ENCODE data around the gene RIMS3.

The RIMS3 gene

GRCh38 chr1:40659649-40659947, 5.9 kb downstream of the RIMS3 start:
- intact Hi-C loops (cut with DNase I; ENCODE audit: low total_unique reads) = no loop called here
- H3K27ac ChIP-seq = no peak overlapping the region
- H3K4me1 ChIP-seq = peaks cover 0 to 35% (median 30%) of the 10 kb centered on the region in 4 donors
- TF ChIP-seq, protein P1, sequence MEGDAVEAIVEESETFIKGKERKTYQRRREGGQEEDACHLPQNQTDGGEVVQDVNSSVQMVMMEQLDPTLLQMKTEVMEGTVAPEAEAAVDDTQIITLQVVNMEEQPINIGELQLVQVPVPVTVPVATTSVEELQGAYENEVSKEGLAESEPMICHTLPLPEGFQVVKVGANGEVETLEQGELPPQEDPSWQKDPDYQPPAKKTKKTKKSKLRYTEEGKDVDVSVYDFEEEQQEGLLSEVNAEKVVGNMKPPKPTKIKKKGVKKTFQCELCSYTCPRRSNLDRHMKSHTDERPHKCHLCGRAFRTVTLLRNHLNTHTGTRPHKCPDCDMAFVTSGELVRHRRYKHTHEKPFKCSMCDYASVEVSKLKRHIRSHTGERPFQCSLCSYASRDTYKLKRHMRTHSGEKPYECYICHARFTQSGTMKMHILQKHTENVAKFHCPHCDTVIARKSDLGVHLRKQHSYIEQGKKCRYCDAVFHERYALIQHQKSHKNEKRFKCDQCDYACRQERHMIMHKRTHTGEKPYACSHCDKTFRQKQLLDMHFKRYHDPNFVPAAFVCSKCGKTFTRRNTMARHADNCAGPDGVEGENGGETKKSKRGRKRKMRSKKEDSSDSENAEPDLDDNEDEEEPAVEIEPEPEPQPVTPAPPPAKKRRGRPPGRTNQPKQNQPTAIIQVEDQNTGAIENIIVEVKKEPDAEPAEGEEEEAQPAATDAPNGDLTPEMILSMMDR (IDR thresholded peaks at IDR 0.05) = no peak
- no peak overlapping the region for H3K4me3 ChIP-seq
- H3K9me3 ChIP-seq = no peaks in the 10 kb centered on the region
- H3K36me3 ChIP-seq = peaks cover 0 to 14% (median 4%) of the 10 kb centered on the region in 3 donors
- H3K27me3 ChIP-seq = peaks cover 0 to 5% of the 10 kb centered on the region in 2 donors
- DNase-seq = no peak

DNA sequence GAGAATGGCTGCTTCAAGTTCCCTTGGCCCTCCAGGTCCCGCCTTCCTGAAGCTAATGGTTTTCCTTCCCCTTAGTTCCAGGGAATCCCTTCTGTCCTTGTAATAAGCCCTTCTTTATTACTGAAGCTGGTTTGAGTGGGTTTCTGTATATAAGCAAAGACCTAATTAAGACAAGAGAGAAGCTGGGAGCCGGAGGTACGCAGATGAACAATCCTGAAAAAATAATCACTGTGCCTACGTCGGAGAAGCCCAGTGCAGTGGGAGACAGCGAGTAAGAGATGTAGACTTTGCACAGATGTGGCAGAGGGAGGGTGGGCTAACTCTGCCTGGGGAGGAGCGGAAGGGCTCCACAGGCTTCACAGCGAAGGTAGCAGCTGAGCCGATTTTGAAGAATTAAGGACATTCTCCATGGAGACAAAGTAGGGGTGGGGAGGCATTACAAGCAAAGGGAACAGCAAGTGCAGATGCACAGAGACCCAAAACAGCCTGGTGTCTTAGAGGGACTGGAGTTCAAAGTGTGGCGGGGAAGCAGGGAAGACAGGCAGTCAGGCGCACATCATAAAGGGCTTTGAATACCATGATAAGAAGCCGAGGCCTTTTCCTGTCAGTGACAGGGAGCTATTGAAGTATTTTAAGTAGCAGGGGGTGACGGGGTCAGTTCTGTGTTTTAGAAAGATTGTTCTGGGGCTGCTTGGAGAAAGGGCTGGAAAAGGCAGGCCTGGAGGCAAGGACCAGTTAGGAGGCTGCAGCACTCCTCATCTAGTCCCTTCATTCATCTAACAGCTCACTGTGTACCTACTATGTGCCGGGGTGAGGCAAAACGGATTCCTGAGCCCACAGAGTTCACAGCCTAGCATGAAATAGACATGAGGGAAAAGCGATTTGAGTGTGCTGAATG, 6.5 kb downstream of the RIMS3 start:
- H3K9me3 ChIP-seq = no peaks in the 10 kb centered on the region
- H3K27ac ChIP-seq = no peak overlapping the region
- TF ChIP-seq, protein P1 (IDR thresholded peaks at IDR 0.05) = no peak
- peaks cover 0 to 33% (median 26%) of the 10 kb centered on the region in 4 donors for H3K4me1 ChIP-seq
- intact Hi-C loops (cut with DNase I; ENCODE audit: low total_unique reads) = no loop called here
- H3K4me3 ChIP-seq = no peak overlapping the region
- DNase-seq = no peak
- H3K36me3 ChIP-seq = peaks cover 0 to 14% (median 4%) of the 10 kb centered on the region in 3 donors
- H3K27me3 ChIP-seq = peaks cover 0 to 11% of the 10 kb centered on the region in 2 donors

DNA sequence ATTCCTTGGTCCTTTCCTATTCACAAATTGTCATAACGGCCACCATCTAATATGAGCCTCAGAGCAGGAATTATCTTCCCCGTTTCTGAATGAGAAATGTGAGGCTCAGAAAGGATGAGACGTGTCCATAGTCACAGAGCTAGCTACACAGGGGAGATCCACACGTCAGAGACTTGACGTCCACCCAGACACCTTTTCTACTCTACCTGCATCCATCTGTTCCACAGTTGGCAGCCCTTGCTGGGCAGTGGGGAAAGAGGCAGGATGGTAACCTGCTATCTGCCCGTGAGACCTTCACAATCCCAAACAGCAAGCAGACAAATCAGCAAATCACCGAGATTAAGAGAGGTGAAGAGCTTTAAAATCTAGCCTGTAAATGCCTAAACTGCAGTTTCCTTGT, 8.4 kb downstream of the RIMS3 start:
- Histone ChIP-seq H3K4me3 (no peak overlapping the region), H3K27me3 (peaks cover 0 to 11% of the 10 kb centered on the region in 2 donors), H3K36me3 (peaks cover 0 to 14% (median 4%) of the 10 kb centered on the region in 3 donors), H3K4me1 (peaks cover 0 to 16% (median 10%) of the 10 kb centered on the region in 4 donors), H3K27ac (no peak overlapping the region), H3K9me3 (no peaks in the 10 kb centered on the region)
- TF ChIP-seq, protein P1 (IDR thresholded peaks at IDR 0.05) = no peak
- intact Hi-C loops (cut with DNase I; ENCODE audit: low total_unique reads) = no loop called here
- DNase-seq = no peak

- Histone ChIP-seq H3K36me3 (peaks cover 0 to 8% (median 1%) of the 10 kb centered on the region in 3 donors), H3K9me3 (no peaks in the 10 kb centered on the region), H3K4me3 (no peak overlapping the region), H3K27me3 (peaks cover 0 to 11% of the 10 kb centered on the region in 2 donors), H3K27ac (no peak overlapping the region), H3K4me1 (peaks cover 0 to 13% (median 3%) of the 10 kb centered on the region in 4 donors)
- TF ChIP-seq, protein P1 (IDR thresholded peaks at IDR 0.05) = no peak
- DNase-seq = no peak
- intact Hi-C loops (cut with DNase I; ENCODE audit: low total_unique reads) = no loop called here
These were observed 11.5 kb downstream of the RIMS3 start for GRCh38 chr1:40653851-40654537.

GRCh38 chr1:40652979-40653378, 12.5 kb downstream of the RIMS3 start:
- DNase-seq = no peak
- Histone ChIP-seq H3K4me3 (no peak overlapping the region), H3K4me1 (peaks cover 0 to 13% (median 3%) of the 10 kb centered on the region in 4 donors)

More at GRCh38 chr1:40652979-40653378, 12.5 kb downstream of the RIMS3 start:
- H3K27ac ChIP-seq = no peak overlapping the region
- intact Hi-C loops (cut with DNase I; ENCODE audit: low total_unique reads) = no loop called here
- no peaks in the 10 kb centered on the region for H3K9me3 ChIP-seq
- peaks cover 0 to 11% of the 10 kb centered on the region in 2 donors for H3K27me3 ChIP-seq
- H3K36me3 ChIP-seq = peaks cover 0 to 1% (median 0%) of the 10 kb centered on the region in 3 donors
- TF ChIP-seq, protein P1 (IDR thresholded peaks at IDR 0.05) = no peak

Measured in tibial artery (tissue), 4 donors.